Mucosa of rectum (tissue), 2 donors: ENCODE measurements around the gene USP25.

Experiments
- H3K27ac ChIP-seq, 2 donors: one replicate each; pipeline ENCODE4 v1.7.0; 2013; ENCODE audit warnings: inconsistent platforms in 2 of 2, low read depth in 2 of 2, low read length in 2 of 2
- H3K27me3 ChIP-seq, 2 donors: one replicate each; pipeline ENCODE4 v1.7.0; 2013; ENCODE audit warnings: low read length in 2 of 2; ENCODE audit not compliant: control insufficient read depth in 2 of 2, insufficient read depth in 2 of 2
- H3K36me3 ChIP-seq, 2 donors: one replicate each; pipeline ENCODE4 v1.7.0; 2013; ENCODE audit warnings: low read length in 2 of 2; ENCODE audit not compliant: control insufficient read depth in 2 of 2, insufficient read depth in 2 of 2
- H3K4me1 ChIP-seq, 2 donors: one replicate each; pipeline ENCODE4 v1.7.0; 2013; ENCODE audit warnings: low read length in 2 of 2, mild to moderate bottlenecking in 1 of 2; ENCODE audit not compliant: control insufficient read depth in 2 of 2, insufficient read depth in 2 of 2
- H3K4me3 ChIP-seq, 2 donors: one replicate each; pipeline ENCODE4 v1.7.0; 2013; ENCODE audit warnings: low read length in 2 of 2
- H3K9ac ChIP-seq, 2 donors: one replicate each; pipeline ENCODE4 v1.7.0; 2013; ENCODE audit warnings: low read length in 2 of 2, low read depth in 1 of 2, mild to moderate bottlenecking in 1 of 2
- H3K9me3 ChIP-seq, 2 donors: one replicate each; pipeline ENCODE4 v1.7.0; 2013; ENCODE audit warnings: low read length in 2 of 2; ENCODE audit not compliant: control insufficient read depth in 2 of 2
- donor health status: healthy.
- donor health status: Normal muscosa, but diverticular disease.

The USP25 gene

DNA sequence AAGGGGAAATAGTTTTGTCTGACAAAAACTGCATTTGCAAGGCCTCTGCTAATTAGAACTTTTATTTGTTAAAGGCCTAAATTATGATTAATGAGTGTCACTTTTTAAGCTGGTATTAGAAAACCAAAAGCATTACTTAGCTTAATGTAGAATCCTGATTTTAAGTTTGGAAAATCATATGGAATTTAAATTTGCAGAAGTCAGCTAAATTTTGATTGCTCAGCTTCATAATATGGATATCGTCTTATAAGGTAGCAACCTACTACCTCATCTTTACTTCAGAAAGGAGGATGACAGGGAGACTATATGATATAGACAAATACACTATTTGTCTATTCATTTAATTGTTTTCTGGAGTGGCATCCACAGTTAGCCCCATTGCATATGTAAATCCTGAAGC, 114.0 kb downstream of the USP25 start:
- peaks cover 8 to 10% of the 10 kb centered on the region in 2 donors for H3K36me3 ChIP-seq
- H3K9ac ChIP-seq = no peak overlapping the region
- no peaks in the 10 kb centered on the region for H3K27me3 ChIP-seq
- no peak overlapping the region for H3K4me3 ChIP-seq
- H3K27ac ChIP-seq = no peak overlapping the region
- H3K9me3 ChIP-seq = no peaks in the 10 kb centered on the region
- peaks cover 0 to 4% of the 10 kb centered on the region in 2 donors for H3K4me1 ChIP-seq

- H3K4me3 ChIP-seq = no peak overlapping the region
- H3K9me3 ChIP-seq = no peaks in the 10 kb centered on the region
- no peaks in the 10 kb centered on the region for H3K27me3 ChIP-seq
- H3K4me1 ChIP-seq = peaks cover 0 to 9% of the 10 kb centered on the region in 2 donors
- no peak overlapping the region for H3K27ac ChIP-seq
- H3K36me3 ChIP-seq = peaks cover 0 to 4% of the 10 kb centered on the region in 2 donors
- no peak overlapping the region for H3K9ac ChIP-seq
Measured at GRCh38 chr21:15848634-15849560, 119.1 kb downstream of the USP25 start.

- H3K9me3 ChIP-seq = no peaks in the 10 kb centered on the region
- H3K4me1 ChIP-seq = peaks cover 0 to 9% of the 10 kb centered on the region in 2 donors
- H3K27me3 ChIP-seq = no peaks in the 10 kb centered on the region
- no peak overlapping the region for H3K27ac ChIP-seq
- no peak overlapping the region for H3K9ac ChIP-seq
- no peak overlapping the region for H3K4me3 ChIP-seq
- peaks cover 0 to 4% of the 10 kb centered on the region in 2 donors for H3K36me3 ChIP-seq
Measured at GRCh38 chr21:15849927-15850326, 120.1 kb downstream of the USP25 start.

DNA sequence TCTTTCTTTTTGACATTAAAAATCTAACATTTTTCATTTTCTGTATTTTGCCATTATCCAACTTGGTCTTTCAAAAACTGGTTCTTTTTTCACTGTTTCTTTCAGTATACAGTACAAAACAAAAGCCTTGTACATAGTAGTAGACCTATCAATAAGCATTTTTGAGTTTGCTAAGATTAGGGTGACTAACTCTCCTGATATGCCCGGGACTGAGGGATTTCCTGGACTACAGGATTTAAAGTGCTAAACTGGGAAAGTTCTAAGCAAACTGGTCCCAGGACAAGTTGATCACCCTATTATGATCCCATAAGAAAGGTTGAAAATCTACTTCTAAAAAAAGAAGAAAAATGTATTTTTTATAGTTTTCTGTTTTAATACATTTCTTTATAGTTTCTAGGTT, 120.9 kb downstream of the USP25 start:
- H3K36me3 ChIP-seq = peaks cover 0 to 5% of the 10 kb centered on the region in 2 donors
- H3K9me3 ChIP-seq = no peaks in the 10 kb centered on the region
- no peaks in the 10 kb centered on the region for H3K27me3 ChIP-seq

DNA sequence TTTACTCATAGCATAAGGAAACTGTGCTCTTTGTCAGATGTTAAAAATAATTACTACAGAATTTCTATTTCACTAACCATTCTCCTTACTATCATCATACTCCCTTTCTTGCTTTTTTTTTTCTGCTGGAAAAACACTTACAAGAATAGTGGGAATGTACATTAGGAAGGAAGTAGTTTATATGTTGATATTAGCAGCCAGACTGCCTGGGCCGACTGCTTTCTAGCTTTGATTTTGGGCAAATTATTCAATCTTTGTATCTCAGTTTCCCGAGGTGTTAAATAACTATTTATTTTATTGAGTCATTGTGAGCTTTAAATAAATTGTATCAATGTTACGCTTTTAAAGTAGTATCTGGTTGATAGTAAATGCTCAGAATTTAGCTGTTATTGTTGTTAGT, 122.4 kb downstream of the USP25 start:
- H3K27ac ChIP-seq = no peak overlapping the region
- no peak overlapping the region for H3K4me3 ChIP-seq
- no peaks in the 10 kb centered on the region for H3K9me3 ChIP-seq
- H3K4me1 ChIP-seq = peaks cover 0 to 9% of the 10 kb centered on the region in 2 donors
- no peak overlapping the region for H3K9ac ChIP-seq
- H3K27me3 ChIP-seq = no peaks in the 10 kb centered on the region
- H3K36me3 ChIP-seq = peaks cover 0 to 7% of the 10 kb centered on the region in 2 donors

More for the DNA sequence above, 120.9 kb downstream of the USP25 start:
- Histone ChIP-seq H3K9ac (no peak overlapping the region), H3K4me3 (no peak overlapping the region), H3K27ac (no peak overlapping the region), H3K4me1 (peaks cover 0 to 9% of the 10 kb centered on the region in 2 donors)

DNA sequence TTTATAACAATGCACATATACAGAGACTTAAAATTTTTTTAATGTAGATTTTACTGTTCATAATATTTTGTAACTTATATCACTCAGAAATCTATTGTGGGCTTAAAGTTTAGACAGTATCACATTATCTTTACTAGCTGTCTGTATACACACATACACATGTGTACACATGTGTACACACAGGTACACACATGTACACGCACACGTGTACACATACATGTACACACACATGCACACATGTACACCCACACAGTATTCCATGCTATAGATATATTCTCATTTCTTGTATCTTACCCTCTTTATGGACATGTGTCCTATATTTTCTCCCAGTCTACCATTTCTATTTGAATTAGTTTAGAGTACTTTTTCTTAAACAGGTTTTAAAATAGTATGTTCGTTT, 123.3 kb downstream of the USP25 start:
- H3K9ac ChIP-seq = no peak overlapping the region
- peaks cover 0 to 7% of the 10 kb centered on the region in 2 donors for H3K36me3 ChIP-seq
- H3K4me3 ChIP-seq = no peak overlapping the region

GRCh38 chr21:15856813-15857212, 127.0 kb downstream of the USP25 start:
- Histone ChIP-seq H3K36me3 (peaks cover 0 to 7% of the 10 kb centered on the region in 2 donors), H3K4me1 (no peaks in the 10 kb centered on the region), H3K9ac (no peak overlapping the region), H3K9me3 (no peaks in the 10 kb centered on the region), H3K27me3 (no peaks in the 10 kb centered on the region), H3K27ac (no peak overlapping the region), H3K4me3 (no peak overlapping the region)

More for the DNA sequence above, 123.3 kb downstream of the USP25 start:
- Histone ChIP-seq H3K9me3 (no peaks in the 10 kb centered on the region), H3K4me1 (peaks cover 0 to 7% of the 10 kb centered on the region in 2 donors), H3K27ac (no peak overlapping the region), H3K27me3 (no peaks in the 10 kb centered on the region)

GRCh38 chr21:15857740-15858139, 128.0 kb downstream of the USP25 start:
- no peak overlapping the region for H3K27ac ChIP-seq
- no peaks in the 10 kb centered on the region for H3K4me1 ChIP-seq
- no peaks in the 10 kb centered on the region for H3K9me3 ChIP-seq
- H3K4me3 ChIP-seq = no peak overlapping the region
- H3K27me3 ChIP-seq = no peaks in the 10 kb centered on the region
- peaks cover 0 to 7% of the 10 kb centered on the region in 2 donors for H3K36me3 ChIP-seq
- no peak overlapping the region for H3K9ac ChIP-seq

GRCh38 chr21:15860541-15860940, 130.8 kb downstream of the USP25 start:
- no peaks in the 10 kb centered on the region for H3K4me1 ChIP-seq
- H3K36me3 ChIP-seq = peaks cover 0 to 7% of the 10 kb centered on the region in 2 donors
- H3K27me3 ChIP-seq = no peaks in the 10 kb centered on the region
- H3K9me3 ChIP-seq = no peaks in the 10 kb centered on the region
- H3K9ac ChIP-seq = no peak overlapping the region
- H3K27ac ChIP-seq = no peak overlapping the region
- no peak overlapping the region for H3K4me3 ChIP-seq

- Histone ChIP-seq H3K27me3 (no peaks in the 10 kb centered on the region), H3K9me3 (no peaks in the 10 kb centered on the region), H3K9ac (no peak overlapping the region), H3K36me3 (peaks cover 4 to 26% of the 10 kb centered on the region in 2 donors), H3K4me1 (no peaks in the 10 kb centered on the region), H3K4me3 (no peak overlapping the region), H3K27ac (no peak overlapping the region)
Measured at GRCh38 chr21:15868940-15869339, 139.2 kb downstream of the USP25 start.
